Gastroesophageal sphincter (tissue), 4 donors: Measurements from ENCODE around the gene PBX1. TPM values are rescaled to one million over a fixed set of nuclear protein-coding genes. Genes with fewer than 3 reads are reported as not detected.

Experiments
- ATAC-seq: fragments of 150-250 bp; one replicate; pipeline ENCODE4 v1.9.1; 2016; ENCODE audit warnings: mild to moderate bottlenecking, moderate library complexity
- H3K27ac ChIP-seq, 4 donors: fragments of 200-600 bp; sonication (generic) in 3 of 4; 1 replicate in 3 of 4; 2 replicates in 1 of 4; pipeline ENCODE4 v1.5.1; 2016 to 2019
- H3K27me3 ChIP-seq: fragments of 200-600 bp; sonication (generic); one replicate; pipeline ENCODE4 v1.5.1; 2019
- H3K36me3 ChIP-seq, 2 donors: fragments of 200-600 bp; sonication (generic); one replicate each; pipeline ENCODE4 v1.5.1; 2019; ENCODE audit warnings: control low read depth in 1 of 2
- H3K4me1 ChIP-seq, 3 donors: fragments of 200-600 bp; sonication (generic); 1 replicate in 2 of 3; 2 replicates in 1 of 3; pipeline ENCODE4 v1.5.1; 2016 to 2019; ENCODE audit warnings: control low read depth in 2 of 3
- H3K4me3 ChIP-seq, 2 donors: fragments of 200-600 bp; sonication (generic); one replicate each; pipeline ENCODE4 v1.5.1; 2019; ENCODE audit warnings: mild to moderate bottlenecking in 1 of 2, moderate library complexity in 1 of 2
- H3K9me3 ChIP-seq, 3 donors: fragments of 200-600 bp; sonication (generic); one replicate each; pipeline ENCODE4 v1.5.1; 2017 to 2019; ENCODE audit warnings: control low read depth in 2 of 3
- CTCF ChIP-seq, 4 experiments: fragments of 200-600 bp in 2 of 4; fragments of 450-650 bp in 2 of 4; sonication (generic) in 1 of 4; IDR thresholded peaks; one replicate each; pipeline ENCODE4 v1.5.1; 2017 to 2019; ENCODE audit warnings: antibody characterized with exemption in 4 of 4, mild to moderate bottlenecking in 2 of 4, moderate library complexity in 2 of 4
- EP300 ChIP-seq: sonication (generic); formaldehyde crosslinking; IDR thresholded peaks from one replicate; pipeline ENCODE4 v1.6.1; 2017; ENCODE audit warnings: antibody characterized with exemption, mild to moderate bottlenecking
- POLR2A ChIP-seq, 2 donors: fragments of 450-650 bp; IDR thresholded peaks; one replicate each; pipeline ENCODE4 v1.6.1; 2017; ENCODE audit warnings: antibody characterized with exemption in 2 of 2, mild to moderate bottlenecking in 2 of 2, moderate library complexity in 1 of 2
- POLR2AphosphoS5 ChIP-seq: sonication (generic); formaldehyde crosslinking; IDR thresholded peaks from one replicate; pipeline ENCODE4 v1.6.1; 2017; ENCODE audit warnings: antibody characterized with exemption
- WGBS, 2 donors: methylation state at CpG; one replicate each; pipeline ENCODE4 v1.1.5; 2018; ENCODE audit warnings: low coverage in 1 of 2; 5-methylcytosine and 5-hydroxymethylcytosine counted together
- total RNA-seq, 4 donors: library from RNA; depleted of rRNA; stranded (reverse); fragments of >200 nt; gene quantifications; one replicate each; pipeline ENCODE4 v1.1.0, GENCODE V29; 2016

The PBX1 gene
- total RNA-seq, 4 donors from 2014 or later, result 75.8 to 177 (median 140) TPM

DNA sequence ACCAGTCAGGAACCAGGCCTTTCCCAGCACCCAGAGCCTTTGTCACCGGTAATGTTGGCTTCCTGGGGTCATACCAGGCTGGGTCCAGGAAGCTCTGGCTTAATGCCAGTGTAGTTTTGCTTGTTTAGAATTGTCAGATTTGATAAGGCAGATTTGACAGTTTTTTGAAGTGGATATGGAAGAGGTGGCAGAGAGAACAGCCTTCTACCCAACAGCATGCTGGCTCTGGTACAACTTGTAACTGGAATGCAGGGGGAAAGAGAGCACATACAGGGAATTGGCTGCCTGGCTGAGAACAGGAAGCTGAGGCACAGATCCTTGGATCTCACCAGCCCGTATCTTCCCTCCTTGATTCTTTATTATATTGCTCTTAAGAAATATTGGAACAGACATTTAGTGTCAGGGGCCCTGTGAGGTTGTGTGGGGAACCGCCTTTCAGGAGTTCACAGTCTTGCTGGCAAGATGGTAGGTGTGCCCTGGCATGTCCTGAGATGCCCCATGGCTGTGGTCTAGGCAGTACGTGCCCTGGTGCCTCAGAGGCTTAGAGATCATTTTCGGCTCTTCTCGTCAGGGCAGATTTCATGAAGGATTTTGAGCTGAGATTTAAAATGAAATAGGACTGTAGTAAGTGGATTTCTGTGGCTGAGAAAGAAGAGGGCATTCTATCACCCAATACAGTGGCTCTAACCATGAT lies 227.0 kb downstream of the PBX1 start:
- Histone ChIP-seq H3K4me1 (peaks cover 29 to 100% (median 38%) of the 10 kb centered on the region in 3 donors), H3K27ac (peak overlapping the region; percentile 60 to 83 (median 81)), H3K4me3 (no peak overlapping the region), H3K9me3 (no peaks in the 10 kb centered on the region), H3K36me3 (no peaks in the 10 kb centered on the region), H3K27me3 (no peaks in the 10 kb centered on the region)
- 15 to 40% methylated on average over 1 to 4 of the region's 6 CpGs for WGBS, 2 donors
- no peak for ATAC-seq
- peak; percentile 32 for TF ChIP-seq POLR2AphosphoS5
- TF ChIP-seq EP300, result no peak
- TF ChIP-seq CTCF (IDR thresholded peaks at IDR 0.05), result no peak

GRCh38 chr1:164786980-164787833 lies 228.2 kb downstream of the PBX1 start:
- no peaks in the 10 kb centered on the region for H3K36me3 ChIP-seq
- no peak overlapping the region for H3K4me3 ChIP-seq
- TF ChIP-seq POLR2AphosphoS5 (no peak), EP300 (no peak), CTCF (IDR thresholded peaks at IDR 0.05) (peak; percentile 91 to 97 (median 94))
- peaks cover 22 to 98% (median 28%) of the 10 kb centered on the region in 3 donors for H3K4me1 ChIP-seq
- H3K27me3 ChIP-seq, result no peaks in the 10 kb centered on the region
- H3K9me3 ChIP-seq, result no peaks in the 10 kb centered on the region
- H3K27ac ChIP-seq, result peak overlapping the region; percentile 60 to 83 (median 81)
- WGBS, 2 donors, result 24 to 25% methylated on average over 7 to 9 of the region's 10 CpGs
- ATAC-seq, result peak; percentile 89

- 46 to 47% methylated on average over 2 to 8 of the region's 8 CpGs for WGBS, 2 donors
- ATAC-seq, result no peak
- Histone ChIP-seq H3K4me3 (no peak overlapping the region), H3K9me3 (no peaks in the 10 kb centered on the region), H3K36me3 (peaks cover 0 to 5% of the 10 kb centered on the region in 2 donors), H3K27me3 (no peaks in the 10 kb centered on the region), H3K4me1 (peaks cover 22 to 98% (median 27%) of the 10 kb centered on the region in 3 donors), H3K27ac (peak overlapping the region; percentile 60 to 83 (median 81))
- TF ChIP-seq POLR2A (IDR thresholded peaks at IDR 0.05) (no peak), EP300 (no peak), CTCF (IDR thresholded peaks at IDR 0.05) (no peak), POLR2AphosphoS5 (no peak)
These were observed 228.8 kb downstream of the PBX1 start for GRCh38 chr1:164787834-164788231.

- Histone ChIP-seq H3K9me3 (no peaks in the 10 kb centered on the region), H3K27me3 (no peaks in the 10 kb centered on the region), H3K27ac (peak overlapping the region; percentile 78 to 83 (median 81)), H3K4me1 (peaks cover 22 to 97% (median 31%) of the 10 kb centered on the region in 3 donors), H3K36me3 (peaks cover 0 to 11% of the 10 kb centered on the region in 2 donors), H3K4me3 (no peak overlapping the region)
- 26 to 31% methylated on average over 4 to 6 of the region's 6 CpGs for WGBS, 2 donors
- no peak for ATAC-seq
- no peak for TF ChIP-seq EP300
- no peak for TF ChIP-seq CTCF (IDR thresholded peaks at IDR 0.05)
- TF ChIP-seq POLR2A (IDR thresholded peaks at IDR 0.05), result no peak
- TF ChIP-seq POLR2AphosphoS5, result no peak
These were observed 231.1 kb downstream of the PBX1 start for GRCh38 chr1:164790081-164790480.
